Liver (tissue), 9 donors: Measurements from ENCODE around the gene MCF2L2. TPM values are rescaled to one million over a fixed set of nuclear protein-coding genes. Genes with fewer than 3 reads are reported as not detected.

ENCODE experiments used
- DNase-seq: peaks from one replicate; pipeline ENCODE4 v3.0.0-alpha.2; 2017; ENCODE audit warnings: low spot score
- H3K27ac ChIP-seq, 2 donors: one replicate each; pipeline ENCODE4 v1.7.0; 2013; ENCODE audit warnings: inconsistent platforms in 2 of 2, low read length in 2 of 2, control low read depth in 1 of 2, low read depth in 1 of 2, mild to moderate bottlenecking in 1 of 2
- H3K27me3 ChIP-seq, 4 donors: one replicate each; pipeline versions ENCODE4 v1.6.1 to v1.7.0; 2013; ENCODE audit warnings: low read length in 3 of 4, inconsistent platforms in 1 of 4, mild to moderate bottlenecking in 1 of 4, moderate library complexity in 1 of 4; ENCODE audit not compliant: control insufficient read depth in 4 of 4, insufficient read depth in 4 of 4
- H3K36me3 ChIP-seq, 4 donors: one replicate each; pipeline versions ENCODE4 v1.6.1 to v1.7.0; 2013; ENCODE audit warnings: low read length in 3 of 4, mild to moderate bottlenecking in 3 of 4, low read depth in 1 of 4, moderate library complexity in 1 of 4; ENCODE audit not compliant: control insufficient read depth in 4 of 4, insufficient read depth in 3 of 4
- H3K4me1 ChIP-seq, 4 donors: one replicate each; pipeline versions ENCODE4 v1.6.1 to v1.7.0; 2013; ENCODE audit warnings: low read length in 3 of 4, mild to moderate bottlenecking in 3 of 4, moderate library complexity in 1 of 4; ENCODE audit not compliant: control insufficient read depth in 4 of 4, insufficient read depth in 4 of 4
- H3K4me3 ChIP-seq, 3 donors: one replicate each; pipeline versions ENCODE4 v1.6.1 to v1.7.0; 2013; ENCODE audit warnings: low read length in 3 of 3, control low read depth in 1 of 3, low read depth in 1 of 3, mild to moderate bottlenecking in 1 of 3
- H3K9ac ChIP-seq, 2 donors: one replicate each; pipeline ENCODE4 v1.7.0; 2013; ENCODE audit warnings: low read length in 2 of 2, mild to moderate bottlenecking in 2 of 2, moderate library complexity in 2 of 2, control low read depth in 1 of 2, low read depth in 1 of 2
- H3K9me3 ChIP-seq, 4 donors: one replicate each; pipeline versions ENCODE4 v1.6.1 to v1.7.0; 2013; ENCODE audit warnings: low read length in 3 of 4; ENCODE audit not compliant: control insufficient read depth in 4 of 4
- EGR1 ChIP-seq, 2 donors: IDR thresholded peaks; 2 replicates each; pipeline ENCODE4 v1.6.1; 2016 to 2018; ENCODE audit warnings: antibody characterized with exemption in 2 of 2, low read depth in 2 of 2
- FOXA1 ChIP-seq: IDR thresholded peaks from 2 replicates; pipeline ENCODE4 v1.6.1; 2016; ENCODE audit warnings: antibody characterized with exemption
- FOXA2 ChIP-seq: IDR thresholded peaks from 2 replicates; pipeline ENCODE4 v1.6.1; 2016; ENCODE audit warnings: antibody characterized with exemption
- GABPA ChIP-seq, 2 donors: IDR thresholded peaks in 1 of 2; conservative IDR thresholded peaks in 1 of 2; 2 replicates each; pipeline ENCODE4 v1.6.1; 2016; ENCODE audit warnings: antibody characterized with exemption in 2 of 2, mild to moderate bottlenecking in 1 of 2, moderate library complexity in 1 of 2
- HNF4A ChIP-seq, 2 donors: conservative IDR thresholded peaks; 2 replicates each; pipeline ENCODE4 v1.6.1; 2016; ENCODE audit warnings: antibody characterized with exemption in 2 of 2, mild to moderate bottlenecking in 2 of 2
- JUND ChIP-seq, 2 donors: IDR thresholded peaks; 2 replicates each; pipeline ENCODE4 v1.6.1; 2016; ENCODE audit warnings: antibody characterized with exemption in 2 of 2
- MAX ChIP-seq: IDR thresholded peaks from 2 replicates; pipeline ENCODE4 v1.6.1; 2016; ENCODE audit warnings: antibody characterized with exemption
- NR2F2 ChIP-seq: IDR thresholded peaks from 2 replicates; pipeline ENCODE4 v1.6.1; 2016; ENCODE audit warnings: antibody characterized with exemption
- RAD21 ChIP-seq, 2 donors: IDR thresholded peaks; 2 replicates each; pipeline ENCODE4 v1.6.1; 2016; ENCODE audit warnings: antibody characterized with exemption in 2 of 2, mild to moderate bottlenecking in 2 of 2
- REST ChIP-seq: IDR thresholded peaks from 2 replicates; pipeline ENCODE4 v1.6.1; 2016; ENCODE audit warnings: antibody characterized with exemption, mild to moderate bottlenecking
- RXRA ChIP-seq, 2 donors: IDR thresholded peaks; 2 replicates each; pipeline ENCODE4 v1.6.1; 2017 to 2018; ENCODE audit warnings: antibody characterized with exemption in 2 of 2, mild to moderate bottlenecking in 1 of 2
- TAF1 ChIP-seq: conservative IDR thresholded peaks from 2 replicates; pipeline ENCODE4 v1.6.1; 2016; ENCODE audit warnings: antibody characterized with exemption, mild to moderate bottlenecking
- WGBS: extraction: QIAGEN DNeasy Blood & Tissue Kit; methylation state at CpG from one replicate; pipeline ENCODE4 v1.1.7; 2013; 5-methylcytosine and 5-hydroxymethylcytosine counted together
- polyA plus RNA-seq, 2 donors: library from polyadenylated mRNA; stranded (reverse) in 1 of 2; unstranded in 1 of 2; fragments of 200-250 nt in 1 of 2; fragments of >200 nt in 1 of 2; fragmentation: Nextera tagmentation in 1 of 2; extraction: Ambion mirVana in 1 of 2; gene quantifications; one replicate each; pipeline versions ENCODE4 v1.2.1 to v1.2.3, GENCODE V29; 2013 to 2015
- total RNA-seq, 2 donors: library from RNA; depleted of rRNA; stranded (reverse); fragments of >200 nt; gene quantifications; one replicate each; pipeline ENCODE4 v1.2.3, GENCODE V29; 2014
- TF ChIP-seq, protein P1 (sequence below): IDR thresholded peaks from 2 replicates; pipeline ENCODE4 v1.6.1; 2016; ENCODE audit warnings: antibody characterized with exemption
- TF ChIP-seq, protein P2 (sequence below): fragments of 150-350 bp; IDR thresholded peaks from 2 replicates; pipeline ENCODE4 v1.5.1; 2017; ENCODE audit warnings: improper control_type of control experiment, low read depth, low read length; ENCODE audit not compliant: missing input control
- TF ChIP-seq, protein P3 (sequence below): IDR thresholded peaks from 2 replicates; pipeline ENCODE4 v1.6.1; 2016; ENCODE audit warnings: antibody characterized with exemption
- donor health status: healthy.
- donor health status: healthy.
- donor health status: healthy.
- donor health status: healthy.
- donor health status: healthy.

Gene MCF2L2
- total and polyA plus RNA-seq, 4 donors, result 0.02 to 0.47 (median 0.17) TPM; not detected in 1

DNA sequence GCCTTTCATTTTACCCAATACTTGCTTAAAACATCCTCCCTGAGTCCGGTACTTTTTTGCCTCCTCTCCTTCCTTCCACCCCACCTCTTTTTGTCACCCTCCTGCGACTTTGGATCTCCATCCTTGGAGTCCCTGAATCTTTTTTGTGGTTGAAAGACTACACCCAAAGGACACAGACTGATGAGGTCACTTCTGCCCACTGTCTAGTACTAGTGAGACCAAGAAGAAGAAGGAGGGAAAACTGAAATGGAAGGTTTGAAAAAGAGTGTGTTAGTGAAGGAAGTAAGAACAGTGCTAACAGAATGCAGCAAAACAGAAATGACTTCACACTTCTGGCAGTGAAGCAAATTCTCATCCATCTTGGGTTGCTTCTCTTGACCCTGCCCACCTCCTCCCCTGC lies 168.8 kb downstream of the MCF2L2 start (continued):
- no peak for TF ChIP-seq TAF1
- TF ChIP-seq GABPA (IDR thresholded peaks at IDR 0.05 in 1 of 2, conservative IDR thresholded peaks at IDR 0.05 in 1 of 2), result no peak
- TF ChIP-seq RAD21 (IDR thresholded peaks at IDR 0.05), result no peak

GRCh38 chr3:183259087-183259486 lies 169.3 kb downstream of the MCF2L2 start:
- Histone ChIP-seq H3K36me3 (no peaks in the 10 kb centered on the region), H3K27me3 (no peaks in the 10 kb centered on the region), H3K27ac (no peak overlapping the region), H3K4me1 (peaks cover 0 to 5% (median 2%) of the 10 kb centered on the region in 4 donors), H3K4me3 (no peak overlapping the region), H3K9ac (no peak overlapping the region), H3K9me3 (no peaks in the 10 kb centered on the region)
- 86% methylated on average over 3 of the region's 3 CpGs for WGBS
- TF ChIP-seq FOXA2 (no peak), FOXA1 (no peak), EGR1 (IDR thresholded peaks at IDR 0.05; ENCODE audit: low read depth in 2 of 2) (no peak), JUND (IDR thresholded peaks at IDR 0.05) (no peak), RXRA (IDR thresholded peaks at IDR 0.05) (no peak), TAF1 (no peak), REST (no peak), NR2F2 (no peak), HNF4A (conservative IDR thresholded peaks at IDR 0.05) (no peak)
- TF ChIP-seq, protein P1, sequence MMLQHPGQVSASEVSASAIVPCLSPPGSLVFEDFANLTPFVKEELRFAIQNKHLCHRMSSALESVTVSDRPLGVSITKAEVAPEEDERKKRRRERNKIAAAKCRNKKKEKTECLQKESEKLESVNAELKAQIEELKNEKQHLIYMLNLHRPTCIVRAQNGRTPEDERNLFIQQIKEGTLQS, result no peak
- TF ChIP-seq, protein P2, sequence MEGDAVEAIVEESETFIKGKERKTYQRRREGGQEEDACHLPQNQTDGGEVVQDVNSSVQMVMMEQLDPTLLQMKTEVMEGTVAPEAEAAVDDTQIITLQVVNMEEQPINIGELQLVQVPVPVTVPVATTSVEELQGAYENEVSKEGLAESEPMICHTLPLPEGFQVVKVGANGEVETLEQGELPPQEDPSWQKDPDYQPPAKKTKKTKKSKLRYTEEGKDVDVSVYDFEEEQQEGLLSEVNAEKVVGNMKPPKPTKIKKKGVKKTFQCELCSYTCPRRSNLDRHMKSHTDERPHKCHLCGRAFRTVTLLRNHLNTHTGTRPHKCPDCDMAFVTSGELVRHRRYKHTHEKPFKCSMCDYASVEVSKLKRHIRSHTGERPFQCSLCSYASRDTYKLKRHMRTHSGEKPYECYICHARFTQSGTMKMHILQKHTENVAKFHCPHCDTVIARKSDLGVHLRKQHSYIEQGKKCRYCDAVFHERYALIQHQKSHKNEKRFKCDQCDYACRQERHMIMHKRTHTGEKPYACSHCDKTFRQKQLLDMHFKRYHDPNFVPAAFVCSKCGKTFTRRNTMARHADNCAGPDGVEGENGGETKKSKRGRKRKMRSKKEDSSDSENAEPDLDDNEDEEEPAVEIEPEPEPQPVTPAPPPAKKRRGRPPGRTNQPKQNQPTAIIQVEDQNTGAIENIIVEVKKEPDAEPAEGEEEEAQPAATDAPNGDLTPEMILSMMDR, result no peak
- TF ChIP-seq, protein P3, sequence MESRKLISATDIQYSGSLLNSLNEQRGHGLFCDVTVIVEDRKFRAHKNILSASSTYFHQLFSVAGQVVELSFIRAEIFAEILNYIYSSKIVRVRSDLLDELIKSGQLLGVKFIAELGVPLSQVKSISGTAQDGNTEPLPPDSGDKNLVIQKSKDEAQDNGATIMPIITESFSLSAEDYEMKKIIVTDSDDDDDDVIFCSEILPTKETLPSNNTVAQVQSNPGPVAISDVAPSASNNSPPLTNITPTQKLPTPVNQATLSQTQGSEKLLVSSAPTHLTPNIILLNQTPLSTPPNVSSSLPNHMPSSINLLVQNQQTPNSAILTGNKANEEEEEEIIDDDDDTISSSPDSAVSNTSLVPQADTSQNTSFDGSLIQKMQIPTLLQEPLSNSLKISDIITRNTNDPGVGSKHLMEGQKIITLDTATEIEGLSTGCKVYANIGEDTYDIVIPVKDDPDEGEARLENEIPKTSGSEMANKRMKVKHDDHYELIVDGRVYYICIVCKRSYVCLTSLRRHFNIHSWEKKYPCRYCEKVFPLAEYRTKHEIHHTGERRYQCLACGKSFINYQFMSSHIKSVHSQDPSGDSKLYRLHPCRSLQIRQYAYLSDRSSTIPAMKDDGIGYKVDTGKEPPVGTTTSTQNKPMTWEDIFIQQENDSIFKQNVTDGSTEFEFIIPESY, result no peak
- no peak for DNase-seq

- Histone ChIP-seq H3K27me3 (no peaks in the 10 kb centered on the region), H3K4me1 (peaks cover 4 to 13% (median 7%) of the 10 kb centered on the region in 4 donors), H3K27ac (no peak overlapping the region), H3K9me3 (no peaks in the 10 kb centered on the region), H3K36me3 (no peaks in the 10 kb centered on the region), H3K9ac (no peak overlapping the region), H3K4me3 (no peak overlapping the region)
- 91% methylated on average over 4 of the region's 4 CpGs for WGBS
- DNase-seq, result no peak
- TF ChIP-seq FOXA1 (no peak), EGR1 (IDR thresholded peaks at IDR 0.05; ENCODE audit: low read depth in 2 of 2) (no peak), MAX (no peak), GABPA (IDR thresholded peaks at IDR 0.05 in 1 of 2, conservative IDR thresholded peaks at IDR 0.05 in 1 of 2) (no peak), JUND (IDR thresholded peaks at IDR 0.05) (no peak), NR2F2 (no peak), RAD21 (IDR thresholded peaks at IDR 0.05) (no peak), TAF1 (no peak), FOXA2 (no peak), RXRA (IDR thresholded peaks at IDR 0.05) (no peak)
- TF ChIP-seq, protein P3, result no peak
- TF ChIP-seq, protein P2, result no peak
Observed at GRCh38 chr3:183255348-183255730, 173.1 kb downstream of the MCF2L2 start.
